Embryonic facial prominence (tissue), 1 donor: ENCODE data around the gene SAMD11.
"Not testable (repeated sequence)": the region's sequence is repeated elsewhere in the genome, so short reads cannot be mapped to it uniquely, and the experiment has no call there.

Experiments
- DNase-seq: peaks from one replicate; pipeline ENCODE4 v3.0.0-alpha.2; 2016; ENCODE audit errors: extremely low spot score

Gene SAMD11

DNA sequence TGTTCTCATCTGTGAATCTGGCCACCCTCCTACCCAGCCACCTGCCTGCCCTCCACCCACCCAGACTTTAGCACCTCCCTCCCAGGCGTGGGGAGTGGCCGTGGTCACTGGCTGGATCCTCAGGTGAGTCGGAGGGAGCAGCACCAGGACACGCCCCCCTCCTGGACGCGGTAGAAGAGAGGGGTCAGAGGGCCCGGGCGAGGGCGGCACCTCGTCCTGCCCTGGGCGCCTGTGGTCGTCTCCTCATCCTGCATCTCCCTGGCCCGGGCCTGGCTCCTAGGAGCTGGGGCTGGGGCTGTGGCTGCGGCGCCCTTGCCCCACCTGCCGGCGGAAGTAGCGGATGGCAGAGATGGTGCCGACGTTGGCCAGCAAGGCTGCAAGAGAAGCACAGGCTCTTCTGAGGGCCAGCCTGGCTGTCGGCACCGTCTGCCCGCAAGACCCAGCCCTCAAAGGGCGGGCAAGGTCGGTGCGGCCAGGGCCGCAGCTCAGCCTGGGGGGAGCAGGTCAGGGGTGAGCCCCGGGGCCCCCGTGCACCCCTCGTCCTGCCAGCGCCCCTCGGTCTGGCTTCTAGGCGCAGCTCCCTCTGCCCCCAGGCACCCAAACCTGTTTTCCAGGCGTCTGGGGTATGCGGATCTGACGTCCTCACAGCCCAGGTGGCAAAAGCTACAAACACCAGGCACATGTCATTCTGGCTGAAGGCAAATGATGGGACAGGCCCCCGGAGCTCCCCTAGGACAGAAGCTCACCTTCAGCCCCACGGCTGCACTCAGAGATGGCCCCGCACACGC lies 52.4 kb downstream of the SAMD11 start:
- DNase-seq: no peak

DNA sequence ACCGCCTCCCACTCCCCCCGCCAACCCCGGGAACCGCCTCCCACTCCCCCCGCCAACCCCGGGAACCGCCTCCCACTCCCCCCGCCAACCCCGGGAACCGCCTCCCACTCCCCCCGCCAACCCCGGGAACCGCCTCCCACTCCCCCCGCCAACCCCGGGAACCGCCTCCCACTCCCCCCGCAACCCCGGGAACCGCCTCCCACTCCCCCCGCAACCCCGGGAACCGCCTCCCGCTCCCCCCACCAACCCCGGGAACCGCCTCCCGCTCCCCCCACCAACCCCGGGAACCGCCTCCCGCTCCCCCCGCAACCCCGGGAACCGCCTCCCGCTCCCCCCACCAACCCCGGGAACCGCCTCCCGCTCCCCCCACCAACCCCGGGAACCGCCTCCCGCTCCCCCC lies 53.1 kb downstream of the SAMD11 start:
- not testable (repeated sequence) for DNase-seq

DNA sequence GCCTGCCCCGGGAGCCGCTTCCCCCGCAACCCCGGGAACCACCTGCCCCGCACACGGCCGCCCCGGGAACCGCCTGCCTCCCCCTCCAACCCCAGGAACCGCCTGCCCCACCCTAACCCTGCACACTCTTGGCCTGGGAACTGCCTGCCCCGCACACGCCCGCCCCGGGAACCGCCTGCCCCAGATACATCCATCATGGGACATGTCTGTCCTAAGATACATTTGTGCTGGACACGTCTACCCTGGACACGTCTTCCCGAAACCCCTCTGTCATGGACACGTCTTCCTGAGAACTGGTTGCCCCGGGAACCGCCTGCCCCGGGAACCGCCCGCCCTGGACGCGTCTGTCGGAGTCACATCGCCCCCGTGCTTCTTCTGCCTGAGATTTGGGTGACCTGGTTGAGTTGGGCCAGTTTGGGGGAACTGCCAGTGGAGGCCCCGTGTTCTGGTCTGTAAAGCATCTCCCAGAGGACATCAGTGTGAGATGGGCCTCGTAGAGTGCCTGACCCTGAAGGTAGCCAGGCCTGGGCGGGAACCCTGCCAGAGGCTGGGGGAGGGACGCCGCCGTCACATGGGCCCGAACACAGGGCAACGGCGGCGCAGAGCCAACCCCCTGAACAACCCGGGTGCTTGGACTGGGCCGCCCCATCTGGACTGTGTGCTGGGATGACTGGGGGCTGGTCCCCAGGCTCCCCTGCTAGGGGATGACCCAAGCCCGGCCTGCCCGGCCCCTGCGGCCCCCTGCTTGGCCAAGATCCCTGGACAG lies 54.5 kb downstream of the SAMD11 start:
- no peak for DNase-seq

DNA sequence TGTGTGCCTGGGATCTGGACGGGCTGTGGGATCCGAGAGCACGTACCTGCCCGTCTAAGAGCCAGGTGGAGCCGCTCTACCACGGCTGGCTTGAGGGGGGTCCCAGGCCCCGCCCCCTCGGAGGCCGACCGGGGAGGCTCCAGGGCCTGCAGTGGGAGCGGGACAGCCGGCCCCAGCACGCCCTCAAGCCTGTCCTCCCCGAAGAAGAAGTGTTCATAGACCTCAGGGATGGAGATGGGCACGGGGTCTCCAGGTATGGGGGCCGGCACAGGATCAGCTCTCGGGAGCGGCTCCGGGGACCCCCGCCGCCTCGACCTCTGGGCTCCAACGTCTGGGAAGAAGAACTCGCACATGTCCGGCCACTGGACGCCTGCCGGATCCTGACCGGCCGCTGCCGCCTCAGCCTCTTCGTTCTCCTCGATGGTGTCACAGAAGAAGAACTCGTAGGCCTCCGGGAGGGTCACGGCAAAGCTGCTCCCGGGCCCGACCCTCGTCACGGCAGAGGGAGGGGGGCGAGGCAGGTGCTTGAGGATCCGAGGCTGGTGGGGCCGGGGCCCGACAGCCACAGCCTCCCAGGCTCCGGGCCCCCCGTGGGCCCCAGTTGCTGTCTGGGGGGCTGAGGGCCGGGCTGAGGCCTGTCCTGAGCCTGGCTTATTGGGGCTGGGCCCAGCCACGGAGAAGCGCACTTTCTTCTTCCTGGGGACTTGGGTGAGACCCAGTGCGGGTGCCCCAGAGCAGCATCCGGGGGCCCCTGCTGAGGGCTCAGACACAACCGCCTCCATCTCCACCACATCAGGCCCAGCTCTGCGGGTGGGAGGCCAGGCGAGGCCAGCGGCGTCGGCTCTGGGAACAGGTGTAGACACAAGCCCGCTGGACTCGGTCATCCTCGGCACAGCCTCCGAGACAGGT lies 55.4 kb downstream of the SAMD11 start:
- no peak for DNase-seq

DNA sequence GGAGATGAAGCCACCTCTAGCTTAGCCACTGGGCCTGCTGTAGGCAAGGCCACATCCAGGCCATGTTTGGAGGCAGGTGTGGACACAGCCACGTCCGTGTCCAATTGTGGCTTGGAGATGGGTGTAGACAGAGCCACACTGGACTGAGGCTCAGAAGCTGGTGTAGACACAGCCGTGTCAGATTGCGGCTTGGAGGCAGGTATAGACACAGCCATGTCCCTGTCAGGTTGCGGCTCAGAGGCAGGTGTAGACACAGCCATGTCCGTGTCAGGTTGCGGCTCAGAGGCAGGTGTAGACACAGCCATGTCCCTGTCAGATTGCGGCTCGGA lies 56.0 kb downstream of the SAMD11 start:
- no peak for DNase-seq

DNA sequence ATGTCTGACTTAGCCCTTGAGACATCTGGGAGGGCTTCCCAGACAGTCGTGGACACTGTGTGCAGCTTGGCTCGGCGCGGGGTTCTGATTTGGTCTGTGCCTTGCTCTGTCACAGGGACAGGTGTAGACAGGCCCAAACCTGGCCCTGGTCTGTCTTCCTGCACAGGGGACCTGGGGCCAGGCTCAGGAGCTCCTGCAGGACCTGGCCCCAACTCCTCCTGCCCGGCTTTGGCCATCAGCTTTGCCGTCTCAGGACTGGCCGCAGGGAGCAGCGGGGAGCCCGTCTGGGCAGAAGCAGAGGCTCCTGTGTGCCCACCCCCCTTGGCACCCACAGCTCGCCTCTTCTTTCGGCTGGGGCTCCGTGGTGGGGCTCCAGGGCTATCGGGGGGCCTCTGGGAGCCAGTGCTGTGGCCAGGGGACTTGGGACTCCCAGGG lies 56.4 kb downstream of the SAMD11 start:
- DNase-seq: no peak

DNA sequence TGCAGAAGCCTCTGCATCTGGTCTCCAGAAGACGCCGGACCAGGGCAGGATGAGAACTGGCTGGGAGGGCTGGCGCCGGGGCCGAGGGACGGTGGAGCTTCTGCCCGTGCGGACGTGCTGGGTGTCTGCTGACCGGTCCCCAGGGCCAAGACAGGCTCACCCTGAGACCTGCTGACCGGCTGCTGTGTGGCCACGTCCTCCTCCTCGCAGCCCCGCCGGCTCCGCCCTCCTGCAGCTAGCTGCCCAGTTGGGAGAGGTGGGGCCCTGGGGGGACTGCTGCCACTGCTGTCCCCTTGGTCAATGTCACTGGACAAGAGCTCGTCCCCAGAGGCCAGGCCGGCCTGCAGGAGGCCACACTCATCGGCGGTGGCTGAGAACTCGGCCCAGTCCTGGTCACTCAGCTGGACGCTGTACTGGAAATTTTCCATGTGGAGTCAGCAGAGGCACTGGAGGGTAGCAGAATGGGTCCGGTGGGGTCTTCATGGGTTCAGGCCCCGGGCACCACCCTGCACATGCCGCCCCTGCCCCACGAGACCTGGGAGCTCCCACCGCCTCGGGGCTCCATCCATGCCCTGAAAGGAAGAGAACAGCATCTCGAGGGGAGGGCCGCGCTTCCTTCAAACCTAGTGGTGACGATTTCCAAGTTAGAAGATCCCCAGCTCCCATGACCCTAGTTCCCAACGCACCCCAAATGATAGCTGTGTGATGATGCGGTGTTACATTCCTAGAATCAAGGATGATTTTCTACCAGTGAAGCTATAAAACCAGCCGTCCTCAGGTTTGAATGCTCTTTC lies 57.1 kb downstream of the SAMD11 start:
- no peak for DNase-seq

DNA sequence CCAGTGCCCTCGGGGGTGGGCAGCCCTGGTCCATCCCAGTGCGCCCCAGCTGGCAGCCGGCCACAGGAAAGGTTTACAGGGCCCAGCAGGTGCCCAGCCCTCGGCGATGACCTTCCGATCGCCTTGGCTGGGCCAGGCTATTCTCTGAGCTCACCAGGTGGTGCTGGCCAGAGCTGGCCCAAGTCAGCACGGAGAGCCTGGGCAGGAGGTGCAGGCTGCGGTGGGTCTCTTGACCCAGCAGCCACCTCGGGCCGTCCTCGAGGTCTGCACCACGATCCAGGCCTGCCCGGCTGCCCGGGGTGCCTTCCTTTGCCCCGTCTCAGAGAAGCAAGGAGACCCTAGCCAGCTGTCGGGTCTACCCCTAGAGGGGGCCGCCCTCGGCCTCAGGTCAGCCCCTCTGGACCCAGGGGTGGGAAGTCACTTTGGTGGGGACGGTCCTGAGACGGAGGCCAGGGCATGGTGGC lies 57.8 kb downstream of the SAMD11 start:
- DNase-seq: no peak

DNA sequence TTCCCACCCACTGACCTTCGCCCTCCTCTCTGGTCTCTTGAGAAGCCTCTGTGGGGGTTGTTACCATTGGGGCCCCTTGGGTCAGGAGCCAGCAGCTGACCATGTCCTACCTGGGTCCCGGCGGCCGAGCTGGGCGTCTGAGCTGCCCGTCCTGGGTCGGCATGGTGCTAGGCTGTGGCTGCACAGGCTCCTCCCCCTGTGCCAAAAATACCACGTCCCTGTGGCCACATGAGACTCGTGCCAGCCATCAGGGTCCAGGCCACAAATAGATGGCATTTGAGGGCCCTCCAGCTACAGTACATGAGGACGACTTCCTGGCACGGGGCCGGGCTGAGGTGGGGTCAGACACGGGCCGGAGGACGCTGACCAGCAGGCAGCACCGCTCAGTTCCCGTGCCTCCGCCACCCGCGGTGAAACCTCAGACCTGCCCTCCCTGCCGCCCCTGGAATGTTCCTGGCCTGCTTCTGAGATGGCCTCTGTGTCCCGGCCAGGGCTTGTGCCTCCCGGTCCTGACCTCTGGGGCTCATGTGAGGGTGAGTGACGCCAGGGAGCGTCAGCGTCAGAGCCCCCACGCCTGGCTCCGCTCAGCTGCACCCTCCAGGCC lies 58.3 kb downstream of the SAMD11 start, which contains the start of gene PERM1:
TSS of gene PERM1 (minus strand) at position 139 of the 604 bp plus-strand sequence. CDS start 1,064 bp downstream, outside the sequence.
- no peak for DNase-seq

DNA sequence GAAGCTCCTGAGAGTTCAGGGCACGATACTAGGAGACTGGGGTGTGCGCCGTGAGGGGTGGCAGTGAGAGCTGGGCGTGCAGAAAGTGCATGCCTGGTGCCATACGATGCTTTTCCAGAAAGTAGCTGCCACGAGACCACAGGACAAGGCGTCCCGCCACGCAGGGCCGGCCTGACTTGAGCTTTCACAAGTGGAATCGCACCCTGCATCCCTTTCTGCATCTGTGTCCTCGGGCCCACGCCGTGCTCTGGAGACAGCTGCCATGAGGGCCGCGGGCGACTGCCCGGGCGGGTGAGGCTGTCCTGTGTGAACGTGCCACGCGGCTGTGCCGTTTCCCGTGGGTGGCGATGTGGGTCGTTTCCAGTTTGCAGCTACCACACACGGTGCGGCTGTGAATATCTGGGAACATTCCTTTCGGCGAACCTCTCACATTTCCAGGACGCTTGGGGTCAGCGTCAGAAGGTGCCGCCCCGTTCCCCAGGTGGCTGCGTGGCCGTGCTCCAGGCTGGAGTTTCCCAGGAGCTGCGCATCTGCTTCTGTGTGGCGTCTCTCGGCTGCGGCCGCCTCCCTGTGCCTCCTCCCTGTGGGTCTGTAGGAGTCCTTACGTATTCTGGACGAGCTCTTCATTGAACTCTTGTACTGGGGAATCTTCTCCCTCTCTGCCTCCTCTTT lies 59.2 kb downstream of the SAMD11 start:
- no peak for DNase-seq

DNA sequence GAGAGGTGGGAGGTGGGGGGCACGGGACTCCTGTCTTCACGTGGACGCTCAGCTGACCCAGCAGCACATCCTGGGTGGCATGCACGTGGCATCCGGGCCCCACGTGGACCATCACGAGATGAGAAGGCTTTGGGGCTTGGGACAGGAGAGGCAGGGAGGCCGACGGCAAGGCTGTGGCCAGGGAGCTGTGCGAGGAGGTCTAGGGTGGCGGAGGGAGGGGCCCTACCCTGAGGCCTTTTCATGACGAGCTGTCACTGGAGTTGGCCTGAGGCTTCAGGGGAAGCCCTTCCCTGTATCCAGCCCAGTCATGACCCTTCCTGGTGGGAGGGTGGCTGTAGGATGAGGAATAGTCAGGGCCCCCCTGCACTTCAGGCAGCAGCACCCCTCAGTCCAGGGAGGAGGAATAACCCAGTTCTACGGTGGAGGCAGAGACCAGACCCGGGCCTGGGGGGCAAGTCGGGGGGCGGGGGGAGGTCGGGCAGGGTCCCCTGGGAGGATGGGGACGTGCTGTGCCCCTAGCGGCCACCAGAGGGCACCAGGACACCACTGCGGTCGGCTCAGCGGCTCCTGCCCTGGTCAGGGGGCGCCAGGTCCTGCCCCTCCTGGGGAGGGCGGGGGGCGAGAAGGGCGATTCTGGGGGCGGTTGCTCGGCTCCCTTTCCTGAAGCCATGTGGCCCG lies 60.2 kb downstream of the SAMD11 start:
- DNase-seq: no peak

DNA sequence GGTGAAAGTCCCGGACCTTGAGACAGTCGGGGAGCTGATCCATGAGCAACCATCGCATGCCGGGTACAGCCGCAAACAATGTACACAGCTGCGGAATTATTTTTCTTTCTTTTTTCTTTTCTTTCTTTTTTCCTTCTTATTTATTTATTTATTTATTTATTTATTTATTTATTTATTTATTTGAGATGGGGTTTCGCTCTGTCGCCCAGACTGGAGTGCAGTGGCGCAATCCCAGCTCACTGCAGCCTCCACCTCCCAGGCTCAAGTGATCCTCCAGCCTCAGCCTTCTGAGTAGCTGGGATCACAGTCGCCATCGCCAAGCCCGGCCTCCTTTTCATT lies 60.7 kb downstream of the SAMD11 start:
- no peak for DNase-seq

DNA sequence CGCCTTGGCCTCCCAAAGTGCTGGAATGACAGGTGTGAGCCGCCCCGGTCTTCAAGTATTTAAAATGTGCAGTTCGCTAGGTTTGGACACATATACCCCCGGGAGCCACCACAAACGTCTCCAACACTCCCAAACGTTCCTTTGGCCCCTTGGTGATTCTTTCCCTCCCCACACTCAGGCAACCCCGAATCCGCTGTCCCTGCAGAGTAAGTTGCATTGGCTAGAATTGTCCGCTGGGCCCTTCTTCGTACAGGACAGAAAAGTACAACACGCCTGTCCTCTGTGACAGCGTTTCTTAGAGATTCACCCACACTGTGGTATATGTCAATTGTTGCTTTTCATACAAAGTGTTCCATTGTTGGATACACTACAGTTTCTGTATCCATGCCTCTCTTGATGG lies 61.4 kb downstream of the SAMD11 start:
- no peak for DNase-seq

DNA sequence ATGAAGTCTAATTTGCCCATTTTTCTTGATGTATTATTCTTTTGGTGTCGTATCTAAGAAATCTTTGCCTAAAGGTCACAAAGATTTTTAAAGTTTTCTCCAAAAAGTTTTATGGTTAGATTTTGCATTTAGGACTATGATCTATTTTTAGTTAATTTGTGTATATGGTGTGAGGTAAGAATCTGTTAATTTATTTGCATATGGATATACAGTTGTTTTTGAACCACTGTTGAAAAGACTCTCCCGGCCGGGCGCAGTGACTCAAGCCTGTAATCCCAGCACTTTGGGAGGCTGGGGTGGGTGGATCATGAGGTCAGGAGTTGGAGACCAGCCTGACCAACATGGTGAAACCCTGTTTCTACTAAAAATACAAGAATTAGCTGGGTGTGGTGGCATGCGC lies 64.3 kb downstream of the SAMD11 start:
- DNase-seq: not testable (repeated sequence)

DNA sequence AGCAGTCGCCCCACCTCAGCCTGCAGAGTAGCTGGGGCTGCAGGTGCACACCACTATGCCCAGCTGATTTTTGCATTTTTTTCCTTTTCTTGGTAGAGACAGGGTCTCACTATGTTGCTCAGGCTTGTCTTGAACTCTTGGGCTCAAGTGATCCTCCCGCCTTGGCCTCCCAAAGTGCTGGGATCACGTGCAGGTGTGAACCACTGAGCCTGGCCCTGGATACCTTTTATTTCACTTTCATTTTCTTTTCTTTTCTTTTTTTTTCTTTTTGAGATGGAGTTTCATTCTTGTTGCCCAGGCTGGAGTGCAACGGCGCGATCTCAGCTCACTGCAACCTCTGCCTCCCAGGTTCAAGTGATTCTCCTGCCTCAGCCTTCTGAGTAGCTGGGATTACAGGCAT lies 67.6 kb downstream of the SAMD11 start:
- DNase-seq: not testable (repeated sequence)

DNA sequence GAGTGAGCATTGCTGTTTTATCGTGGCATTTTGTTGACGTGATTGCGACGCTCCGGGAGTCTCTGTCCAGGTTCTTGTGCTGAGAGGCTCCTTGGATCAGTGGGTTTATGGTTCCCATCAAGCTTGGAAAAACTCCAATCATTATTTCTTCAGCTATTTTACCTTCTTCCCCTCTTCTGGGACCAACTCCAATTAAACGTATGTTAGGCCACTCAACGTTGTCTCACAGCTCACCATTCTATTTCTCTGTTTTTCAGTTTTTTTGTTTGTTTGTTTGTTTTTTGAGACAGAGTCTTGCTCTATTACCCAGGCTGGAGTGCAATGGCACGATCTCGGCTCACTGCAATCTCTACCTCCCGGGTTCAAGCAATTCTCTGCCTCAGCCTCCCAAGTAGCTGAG lies 68.2 kb downstream of the SAMD11 start:
- DNase-seq: no peak

DNA sequence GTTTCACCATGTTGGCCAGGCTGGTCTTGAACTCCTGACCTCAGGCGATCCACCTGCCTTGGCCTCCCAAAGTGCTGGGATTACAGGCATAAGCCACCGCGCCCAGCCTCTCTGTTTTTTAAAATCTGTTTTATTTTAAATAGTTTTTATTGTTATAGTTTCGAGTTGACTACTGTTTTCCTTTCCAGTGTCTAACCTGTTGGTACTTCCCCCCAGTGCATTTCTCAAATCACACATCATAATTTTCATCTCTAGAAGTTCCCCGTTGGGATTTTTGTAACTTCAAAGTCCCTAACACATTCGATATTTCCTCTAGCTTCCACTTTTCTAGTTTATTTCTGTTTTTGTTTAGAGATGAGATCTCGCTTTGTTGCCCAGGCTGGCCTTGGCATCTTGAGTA lies 68.6 kb downstream of the SAMD11 start:
- DNase-seq: no peak

DNA sequence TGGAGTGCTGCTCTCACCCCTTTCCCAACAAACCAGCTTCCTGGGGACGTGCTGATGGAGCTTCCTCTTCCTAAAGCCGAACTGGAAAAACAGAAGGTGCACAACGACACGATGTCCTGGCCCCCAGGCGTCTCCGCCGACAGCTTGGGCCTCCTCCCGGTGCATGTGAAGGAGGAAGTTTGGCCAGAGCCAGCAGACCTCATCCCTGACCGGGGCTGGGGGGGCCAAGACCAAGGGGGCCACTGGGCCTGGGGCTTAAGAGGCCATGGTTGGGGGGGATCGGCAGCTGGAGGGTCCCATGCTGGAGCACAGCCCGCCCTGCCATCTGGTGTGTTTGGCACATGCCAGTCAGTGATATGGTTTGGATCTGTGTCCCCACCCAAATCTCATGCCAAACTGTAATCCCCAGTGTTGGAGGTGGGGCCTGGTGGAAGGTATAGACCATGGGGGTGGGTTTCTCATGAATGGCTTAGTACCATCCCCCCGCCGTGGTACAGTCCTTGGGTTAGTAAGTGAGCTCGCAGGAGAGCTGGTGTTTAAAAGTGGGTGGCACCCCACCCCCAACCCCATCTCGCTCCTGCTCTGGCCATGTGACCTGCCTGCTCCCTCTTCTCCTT lies 69.8 kb downstream of the SAMD11 start:
- DNase-seq: no peak
